GM18519 (cell line): Measurements from ENCODE around the gene SERPINA5.
"Not testable (repeated sequence)": the region's sequence is repeated elsewhere in the genome, so short reads cannot be mapped to it uniquely, and the experiment has no call there.

Source experiments
- ATAC-seq: cut with Tn5 transposase; IDR thresholded peaks from one replicate; pipeline ENCODE4 v1.9.1; 2021; ENCODE audit warnings: mild to moderate bottlenecking, moderate library complexity; ENCODE audit not compliant: unreplicated experiment, low FRiP score

Gene SERPINA5

GRCh38 chr14:94598816-94599655 lies 17.8 kb downstream of the SERPINA5 start:
- ATAC-seq = no peak

GRCh38 chr14:94599656-94600004 lies 18.4 kb downstream of the SERPINA5 start:
- ATAC-seq = no peak

GRCh38 chr14:94600148-94600545 lies 18.9 kb downstream of the SERPINA5 start:
- ATAC-seq = no peak

GRCh38 chr14:94601884-94602391 lies 20.7 kb downstream of the SERPINA5 start:
- no peak for ATAC-seq

GRCh38 chr14:94602722-94603121 lies 21.5 kb downstream of the SERPINA5 start:
- ATAC-seq = no peak

GRCh38 chr14:94605361-94605760 lies 24.1 kb downstream of the SERPINA5 start:
- no peak for ATAC-seq

GRCh38 chr14:94608966-94609365 lies 27.7 kb downstream of the SERPINA5 start:
- not testable (repeated sequence) for ATAC-seq

- ATAC-seq = no peak
Measured at GRCh38 chr14:94611179-94611578, 30.0 kb downstream of the SERPINA5 start.

- no peak for ATAC-seq
Measured at GRCh38 chr14:94612174-94612573, 30.9 kb downstream of the SERPINA5 start, which contains the start of gene SERPINA3. Gene SERPINA3, plus strand, starts transcription at chr14:94612391. Its CDS starts 2,051 bp downstream, at chr14:94614442.

- ATAC-seq = no peak
Measured at GRCh38 chr14:94612580-94613554, 31.6 kb downstream of the SERPINA5 start.

- no peak for ATAC-seq
Measured at GRCh38 chr14:94613720-94614644, 32.8 kb downstream of the SERPINA5 start.

GRCh38 chr14:94614802-94615201 lies 33.6 kb downstream of the SERPINA5 start:
- no peak for ATAC-seq

GRCh38 chr14:94615254-94615653 lies 34.0 kb downstream of the SERPINA5 start:
- ATAC-seq = no peak

- no peak for ATAC-seq
Measured at GRCh38 chr14:94615823-94616570, 34.8 kb downstream of the SERPINA5 start.

GRCh38 chr14:94617366-94617941 lies 36.2 kb downstream of the SERPINA5 start:
- ATAC-seq = no peak

- no peak for ATAC-seq
Measured at GRCh38 chr14:94617988-94618822, 37.0 kb downstream of the SERPINA5 start.

- no peak for ATAC-seq
Measured at GRCh38 chr14:94619297-94619696, 38.1 kb downstream of the SERPINA5 start.

GRCh38 chr14:94620597-94620996 lies 39.4 kb downstream of the SERPINA5 start:
- ATAC-seq = no peak
